ENCODE measurements around the gene ST8SIA1. TPM values are rescaled to one million over a fixed set of nuclear protein-coding genes. Genes with fewer than 3 reads are reported as not detected.

ST8SIA1 gene
- total RNA-seq, 1 experiment from 2014 or later = not detected

DNA sequence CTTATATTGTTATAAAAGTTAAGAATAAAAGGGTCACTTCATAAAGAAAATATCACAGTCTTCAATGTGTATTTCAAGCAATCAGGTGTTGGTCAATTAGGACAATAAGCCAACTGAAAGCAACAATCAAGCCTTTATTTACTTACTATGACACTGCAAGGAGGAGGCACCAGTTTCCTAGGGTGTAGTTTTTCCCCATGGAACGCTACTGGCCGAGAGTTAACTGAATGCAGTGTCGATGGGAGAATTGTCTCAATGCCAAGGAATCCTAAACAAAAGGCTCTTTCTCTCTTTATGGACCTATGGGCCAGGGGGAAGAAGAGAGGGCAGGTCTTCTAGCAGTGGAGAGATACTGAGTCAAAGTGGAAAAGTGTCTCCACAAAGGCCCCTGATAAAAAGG, 146.1 kb downstream of the ST8SIA1 start:
- no TSS peak for BruUV-seq (replicated peaks)
- no peaks in the 10 kb centered on the region for H4K20me1 ChIP-seq (ENCODE audit: low read length)
- H2AFZ ChIP-seq (ENCODE audit: low read length) = no peak overlapping the region
- H3K9me2 ChIP-seq (replicated peaks; ENCODE audit: low read length) = no peaks in the 10 kb centered on the region
- no peak overlapping the region for H3K4me2 ChIP-seq (ENCODE audit: low read length)
- no peak for ATAC-seq
- H3K4me1 ChIP-seq (ENCODE audit: insufficient read depth, low read length) = no peaks in the 10 kb centered on the region
- H3K9me3 ChIP-seq (ENCODE audit: low read length) = no peaks in the 10 kb centered on the region
- POLR2A ChIA-PET (ENCODE audit: unreplicated experiment) = no interaction called here
- TF ChIP-seq EZH2 (IDR thresholded peaks at IDR 0.05; ENCODE audit: low read length, unreplicated experiment) (no peak), EZH2phosphoT487 (IDR thresholded peaks at IDR 0.05; ENCODE audit: borderline replicate concordance, low read length) (no peak)
- TF ChIP-seq, protein P1, sequence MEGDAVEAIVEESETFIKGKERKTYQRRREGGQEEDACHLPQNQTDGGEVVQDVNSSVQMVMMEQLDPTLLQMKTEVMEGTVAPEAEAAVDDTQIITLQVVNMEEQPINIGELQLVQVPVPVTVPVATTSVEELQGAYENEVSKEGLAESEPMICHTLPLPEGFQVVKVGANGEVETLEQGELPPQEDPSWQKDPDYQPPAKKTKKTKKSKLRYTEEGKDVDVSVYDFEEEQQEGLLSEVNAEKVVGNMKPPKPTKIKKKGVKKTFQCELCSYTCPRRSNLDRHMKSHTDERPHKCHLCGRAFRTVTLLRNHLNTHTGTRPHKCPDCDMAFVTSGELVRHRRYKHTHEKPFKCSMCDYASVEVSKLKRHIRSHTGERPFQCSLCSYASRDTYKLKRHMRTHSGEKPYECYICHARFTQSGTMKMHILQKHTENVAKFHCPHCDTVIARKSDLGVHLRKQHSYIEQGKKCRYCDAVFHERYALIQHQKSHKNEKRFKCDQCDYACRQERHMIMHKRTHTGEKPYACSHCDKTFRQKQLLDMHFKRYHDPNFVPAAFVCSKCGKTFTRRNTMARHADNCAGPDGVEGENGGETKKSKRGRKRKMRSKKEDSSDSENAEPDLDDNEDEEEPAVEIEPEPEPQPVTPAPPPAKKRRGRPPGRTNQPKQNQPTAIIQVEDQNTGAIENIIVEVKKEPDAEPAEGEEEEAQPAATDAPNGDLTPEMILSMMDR (conservative IDR thresholded peaks at IDR 0.05; ENCODE audit: low read depth, low read length) = no peak
- peaks cover 20% of the 10 kb centered on the region; the same call in 1 of the 2 replicates for H3K27me3 ChIP-seq (ENCODE audit: low read length)
- no peaks in the 10 kb centered on the region for H3F3A ChIP-seq (ENCODE audit: low read length, unreplicated experiment)
- no peaks in the 10 kb centered on the region for H3K79me2 ChIP-seq (ENCODE audit: low read length)
- no peak for DNase-seq
- H3K4me3 ChIP-seq (ENCODE audit: low read length) = no peak overlapping the region
- no peak overlapping the region for H3K9ac ChIP-seq (ENCODE audit: low read length)
- H3K36me3 ChIP-seq (ENCODE audit: low read depth, low read length) = no peaks in the 10 kb centered on the region
- no peak overlapping the region for H3K27ac ChIP-seq (ENCODE audit: low read length)
- intact Hi-C loops (cut with micrococcal nuclease) = loop anchor here (10.0 kb wide), 1 partner anchor 256 kb away; no protein-coding TSS in a partner anchor
- CTCF ChIA-PET = no interaction called here

DNA sequence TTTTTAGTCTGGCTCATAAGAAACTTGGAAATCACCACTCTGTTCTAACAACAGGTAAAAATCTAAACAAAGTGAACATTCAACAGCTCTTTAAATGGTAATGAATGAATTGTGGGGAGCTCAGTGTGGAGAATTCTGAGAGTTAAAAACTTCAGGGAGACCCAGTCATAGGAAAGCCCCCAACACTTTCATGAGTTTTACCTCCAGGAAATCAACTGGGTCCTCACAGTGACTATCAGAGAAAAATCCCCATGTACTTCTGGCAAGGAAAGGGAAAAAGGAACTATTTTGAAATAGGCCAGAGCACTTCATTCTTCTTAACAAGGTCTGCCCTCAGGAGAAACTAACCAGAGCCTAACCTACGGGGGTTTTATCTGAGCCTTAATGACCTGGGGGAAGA, 153.8 kb downstream of the ST8SIA1 start:
- no peak for ATAC-seq

DNA sequence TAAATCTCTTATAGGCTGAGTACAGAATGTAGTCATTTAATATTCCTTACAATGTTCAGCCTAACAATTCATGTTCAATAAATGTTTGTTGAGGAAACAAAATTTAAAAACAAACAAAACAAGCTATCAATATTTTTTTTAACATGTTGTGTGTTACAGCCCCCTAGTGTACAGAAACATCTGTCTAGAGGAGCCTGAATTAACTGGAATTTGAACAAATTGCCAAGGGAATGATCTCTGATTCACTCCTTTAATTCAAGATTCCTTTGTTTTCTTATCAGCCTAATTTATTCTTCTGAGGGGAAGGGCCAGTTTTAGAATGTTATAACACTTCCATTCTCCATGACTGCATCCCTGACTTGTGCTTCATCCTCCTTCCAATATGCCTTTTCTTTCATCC, 161.3 kb downstream of the ST8SIA1 start:
- Histone ChIP-seq H3K79me2 (ENCODE audit: low read length) (no peaks in the 10 kb centered on the region), H3F3A (ENCODE audit: low read length, unreplicated experiment) (no peaks in the 10 kb centered on the region), H3K9me2 (replicated peaks; ENCODE audit: low read length) (no peaks in the 10 kb centered on the region), H3K4me2 (ENCODE audit: low read length) (no peak overlapping the region), H3K27me3 (ENCODE audit: low read length) (peaks cover 7% of the 10 kb centered on the region; the same call in 1 of the 2 replicates), H3K9me3 (ENCODE audit: low read length) (no peaks in the 10 kb centered on the region), H3K27ac (ENCODE audit: low read length) (no peak overlapping the region), H3K4me3 (ENCODE audit: low read length) (no peak overlapping the region), H4K20me1 (ENCODE audit: low read length) (no peaks in the 10 kb centered on the region), H2AFZ (ENCODE audit: low read length) (no peak overlapping the region), H3K4me1 (ENCODE audit: insufficient read depth, low read length) (no peaks in the 10 kb centered on the region), H3K9ac (ENCODE audit: low read length) (no peak overlapping the region), H3K36me3 (ENCODE audit: low read depth, low read length) (no peaks in the 10 kb centered on the region)
- no peak for TF ChIP-seq EZH2phosphoT487 (IDR thresholded peaks at IDR 0.05; ENCODE audit: borderline replicate concordance, low read length)
- TF ChIP-seq, protein P1 (conservative IDR thresholded peaks at IDR 0.05; ENCODE audit: low read depth, low read length) = 0 out of 2 replicates have a peak, but pooled peaks have one; percentile 37
- TF ChIP-seq EZH2 (IDR thresholded peaks at IDR 0.05; ENCODE audit: low read length, unreplicated experiment) = no peak
- ChIA-PET POLR2A (ENCODE audit: unreplicated experiment) (no interaction called here), CTCF (no interaction called here)
- DNase-seq (no peak), ATAC-seq (no peak)
- intact Hi-C loops (cut with micrococcal nuclease) = loop anchor here (10.0 kb wide), 1 partner anchor 162 kb away; the partner anchor contains the start of gene ST8SIA1
- no TSS peak for BruUV-seq (replicated peaks)

More for the DNA sequence above, 153.8 kb downstream of the ST8SIA1 start:
- Histone ChIP-seq H3K9ac (ENCODE audit: low read length) (no peak overlapping the region), H3K79me2 (ENCODE audit: low read length) (no peaks in the 10 kb centered on the region), H3K4me2 (ENCODE audit: low read length) (no peak overlapping the region), H3K36me3 (ENCODE audit: low read depth, low read length) (no peaks in the 10 kb centered on the region), H3K27me3 (ENCODE audit: low read length) (peaks cover 13% of the 10 kb centered on the region; the same call in 1 of the 2 replicates), H2AFZ (ENCODE audit: low read length) (no peak overlapping the region), H3K9me3 (ENCODE audit: low read length) (no peaks in the 10 kb centered on the region), H3K27ac (ENCODE audit: low read length) (no peak overlapping the region), H3K4me3 (ENCODE audit: low read length) (no peak overlapping the region), H3K4me1 (ENCODE audit: insufficient read depth, low read length) (no peaks in the 10 kb centered on the region), H4K20me1 (ENCODE audit: low read length) (no peaks in the 10 kb centered on the region), H3F3A (ENCODE audit: low read length, unreplicated experiment) (no peaks in the 10 kb centered on the region), H3K9me2 (replicated peaks; ENCODE audit: low read length) (no peaks in the 10 kb centered on the region)
- BruUV-seq (replicated peaks) = no TSS peak
- CTCF ChIA-PET = no interaction called here
- DNase-seq = no peak
- POLR2A ChIA-PET (ENCODE audit: unreplicated experiment) = no interaction called here
- TF ChIP-seq, protein P1 (conservative IDR thresholded peaks at IDR 0.05; ENCODE audit: low read depth, low read length) = no peak
- TF ChIP-seq EZH2 (IDR thresholded peaks at IDR 0.05; ENCODE audit: low read length, unreplicated experiment) (no peak), EZH2phosphoT487 (IDR thresholded peaks at IDR 0.05; ENCODE audit: borderline replicate concordance, low read length) (no peak)
- intact Hi-C loops (cut with micrococcal nuclease) = loop anchor here (10.0 kb wide), 1 partner anchor 264 kb away; no protein-coding TSS in a partner anchor

All from PC-3 (cell line).